Prostate gland (tissue), 2 donors: ENCODE measurements around the gene POLR2M. TPM values are rescaled to one million over a fixed set of nuclear protein-coding genes. Genes with fewer than 3 reads are reported as not detected.
A peak's percentile ranks its signal among the peaks of the same experiment; 100 is the strongest.

Experiments
- DNase-seq: peaks from one replicate; pipeline ENCODE4 v3.0.0-alpha.2; 2019; ENCODE audit warnings: low spot score
- H3K27ac ChIP-seq, 2 donors: fragments of 200-600 bp; sonication (generic); 2 replicates each; pipeline ENCODE4 v1.5.1; 2017 to 2019
- H3K27me3 ChIP-seq: fragments of 200-600 bp; sonication (generic); replicated peaks from 2 replicates; pipeline ENCODE4 v1.5.1; 2019; ENCODE audit not compliant: insufficient read depth
- H3K36me3 ChIP-seq, 2 donors: fragments of 200-600 bp; sonication (generic); 1 replicate in 1 of 2; 2 replicates in 1 of 2; pipeline versions ENCODE4 v1.5.1 to v1.8.1; 2017 to 2019
- H3K4me1 ChIP-seq: fragments of 200-600 bp; sonication (generic); replicated peaks from 2 replicates; pipeline ENCODE4 v1.5.1; 2019
- H3K4me3 ChIP-seq, 2 donors: fragments of 200-600 bp; sonication (generic); 2 replicates each; pipeline ENCODE4 v1.5.1; 2017 to 2019
- H3K9me3 ChIP-seq: fragments of 200-600 bp; sonication (generic); 2 replicates; pipeline ENCODE4 v1.5.1; 2017
- POLR2A ChIP-seq: fragments of 450-650 bp; IDR thresholded peaks from one replicate; pipeline ENCODE4 v1.6.1; 2016; ENCODE audit warnings: antibody characterized with exemption, mild to moderate bottlenecking
- POLR2AphosphoS5 ChIP-seq: sonication (generic); formaldehyde crosslinking; IDR thresholded peaks from one replicate; pipeline ENCODE4 v1.6.1; 2017; ENCODE audit warnings: antibody characterized with exemption
- WGBS: methylation state at CpG from one replicate; pipeline ENCODE4 v1.1.5; 2018; 5-methylcytosine and 5-hydroxymethylcytosine counted together
- intact Hi-C: fragments of 100-400 bp; cut with DNase I; formaldehyde crosslinking; loops from one replicate; pipeline ENCODE4 v1.14.2; 2022
- total RNA-seq, 2 donors: library from RNA; depleted of rRNA; stranded (reverse); fragments of >200 nt; gene quantifications; one replicate each; pipeline ENCODE4 v1.1.0, GENCODE V29; 2016
- TF ChIP-seq, protein P1 (sequence below), 4 experiments: fragments of 200-600 bp in 2 of 4; fragments of 450-650 bp in 2 of 4; sonication (generic) in 2 of 4; IDR thresholded peaks; 1 replicate in 3 of 4; 2 replicates in 1 of 4; pipeline ENCODE4 v1.5.1; 2016 to 2019; ENCODE audit warnings: antibody characterized with exemption in 4 of 4, mild to moderate bottlenecking in 2 of 4, moderate library complexity in 2 of 4

POLR2M gene
- total RNA-seq, result 100 to 1,000 TPM; 148 to 172 TPM

DNA sequence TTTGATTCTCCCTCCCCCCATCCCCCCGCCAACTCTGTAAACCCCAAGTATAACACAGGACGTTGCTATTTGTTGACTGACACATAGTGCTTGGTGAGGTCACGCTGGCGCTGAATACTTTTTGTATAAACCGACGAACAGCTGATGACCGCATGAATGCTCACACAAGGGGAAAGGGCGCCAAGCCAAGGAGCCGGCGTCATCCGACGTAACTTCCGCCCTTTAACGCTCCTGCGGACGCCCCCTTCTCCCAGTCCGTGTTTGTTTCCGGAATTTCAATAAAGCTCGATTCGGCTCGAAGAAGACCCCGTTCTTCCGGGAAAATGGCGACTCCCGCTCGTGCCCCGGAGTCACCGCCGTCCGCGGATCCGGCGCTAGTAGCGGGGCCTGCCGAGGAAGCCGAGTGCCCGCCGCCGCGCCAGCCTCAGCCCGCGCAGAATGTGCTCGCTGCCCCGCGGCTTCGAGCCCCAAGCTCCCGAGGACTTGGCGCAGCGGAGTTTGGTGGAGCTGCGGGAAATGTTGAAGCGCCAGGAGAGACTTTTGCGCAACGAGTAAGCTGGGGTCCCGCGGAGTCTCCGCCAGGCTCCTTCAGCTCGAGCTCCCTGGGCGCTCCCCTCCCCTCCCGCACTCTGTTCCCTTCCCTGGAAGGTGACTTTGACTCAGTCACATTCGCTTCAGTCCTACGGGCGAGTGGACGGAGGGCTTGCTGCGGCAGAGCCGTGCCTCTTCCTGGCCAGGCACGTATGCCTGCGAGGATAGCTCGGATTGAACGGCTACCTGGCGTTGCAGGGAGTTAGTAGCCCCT lies at the start of gene POLR2M:
TSS of gene POLR2M (plus strand) at position 310 of the 805 bp plus-strand sequence. CDS start at position 439, 129 bp downstream.
- DNase-seq, result peak; percentile 94
- under 1% methylated on average over 70 of the region's 70 CpGs for WGBS
- intact Hi-C loops, result no loop called here
- Histone ChIP-seq H3K9me3 (no peaks in the 10 kb centered on the region), H3K4me3 (peak within 1 kb of the TSS; percentile 77 to 79), H3K36me3 (no peaks in the 10 kb centered on the region), H3K27ac (peak within 1 kb of the TSS; percentile 91 to 94), H3K4me1 (no peaks in the 10 kb centered on the region), H3K27me3 (no peaks in the 10 kb centered on the region)
- TF ChIP-seq POLR2AphosphoS5, result peak; percentile 99
- peak; percentile 70 for TF ChIP-seq POLR2A
- TF ChIP-seq, protein P1, sequence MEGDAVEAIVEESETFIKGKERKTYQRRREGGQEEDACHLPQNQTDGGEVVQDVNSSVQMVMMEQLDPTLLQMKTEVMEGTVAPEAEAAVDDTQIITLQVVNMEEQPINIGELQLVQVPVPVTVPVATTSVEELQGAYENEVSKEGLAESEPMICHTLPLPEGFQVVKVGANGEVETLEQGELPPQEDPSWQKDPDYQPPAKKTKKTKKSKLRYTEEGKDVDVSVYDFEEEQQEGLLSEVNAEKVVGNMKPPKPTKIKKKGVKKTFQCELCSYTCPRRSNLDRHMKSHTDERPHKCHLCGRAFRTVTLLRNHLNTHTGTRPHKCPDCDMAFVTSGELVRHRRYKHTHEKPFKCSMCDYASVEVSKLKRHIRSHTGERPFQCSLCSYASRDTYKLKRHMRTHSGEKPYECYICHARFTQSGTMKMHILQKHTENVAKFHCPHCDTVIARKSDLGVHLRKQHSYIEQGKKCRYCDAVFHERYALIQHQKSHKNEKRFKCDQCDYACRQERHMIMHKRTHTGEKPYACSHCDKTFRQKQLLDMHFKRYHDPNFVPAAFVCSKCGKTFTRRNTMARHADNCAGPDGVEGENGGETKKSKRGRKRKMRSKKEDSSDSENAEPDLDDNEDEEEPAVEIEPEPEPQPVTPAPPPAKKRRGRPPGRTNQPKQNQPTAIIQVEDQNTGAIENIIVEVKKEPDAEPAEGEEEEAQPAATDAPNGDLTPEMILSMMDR (IDR thresholded peaks at IDR 0.05), result no peak

DNA sequence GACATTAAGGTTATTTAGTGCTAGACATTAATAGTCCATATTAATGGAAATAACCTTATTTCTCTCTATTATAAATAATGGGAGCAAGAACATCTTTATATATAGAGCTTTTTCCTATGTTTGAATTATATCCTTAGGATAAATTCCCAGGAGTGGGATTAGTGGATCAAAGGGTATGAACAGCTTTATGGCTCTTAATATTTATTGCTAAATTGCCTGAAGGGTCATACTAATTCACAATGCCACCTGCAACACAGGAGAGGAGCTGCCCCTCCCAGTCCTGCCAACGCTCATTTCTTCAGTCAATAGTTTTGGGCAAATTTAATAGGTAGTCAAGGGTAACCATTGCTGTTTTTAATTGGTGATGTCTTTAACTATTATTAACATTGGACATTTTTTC lies 48.9 kb upstream of the POLR2M start:
- Histone ChIP-seq H3K36me3 (no peaks in the 10 kb centered on the region), H3K27me3 (no peaks in the 10 kb centered on the region), H3K4me3 (no peak overlapping the region), H3K9me3 (no peaks in the 10 kb centered on the region), H3K27ac (no peak overlapping the region), H3K4me1 (peaks cover under 1% of the 10 kb centered on the region)
- intact Hi-C loops, result no loop called here
- TF ChIP-seq POLR2AphosphoS5 (no peak), POLR2A (no peak)
- TF ChIP-seq, protein P1 (IDR thresholded peaks at IDR 0.05), result no peak
- no peak for DNase-seq
- WGBS, result 59% methylated on average over 1 of the region's 1 CpG

DNA sequence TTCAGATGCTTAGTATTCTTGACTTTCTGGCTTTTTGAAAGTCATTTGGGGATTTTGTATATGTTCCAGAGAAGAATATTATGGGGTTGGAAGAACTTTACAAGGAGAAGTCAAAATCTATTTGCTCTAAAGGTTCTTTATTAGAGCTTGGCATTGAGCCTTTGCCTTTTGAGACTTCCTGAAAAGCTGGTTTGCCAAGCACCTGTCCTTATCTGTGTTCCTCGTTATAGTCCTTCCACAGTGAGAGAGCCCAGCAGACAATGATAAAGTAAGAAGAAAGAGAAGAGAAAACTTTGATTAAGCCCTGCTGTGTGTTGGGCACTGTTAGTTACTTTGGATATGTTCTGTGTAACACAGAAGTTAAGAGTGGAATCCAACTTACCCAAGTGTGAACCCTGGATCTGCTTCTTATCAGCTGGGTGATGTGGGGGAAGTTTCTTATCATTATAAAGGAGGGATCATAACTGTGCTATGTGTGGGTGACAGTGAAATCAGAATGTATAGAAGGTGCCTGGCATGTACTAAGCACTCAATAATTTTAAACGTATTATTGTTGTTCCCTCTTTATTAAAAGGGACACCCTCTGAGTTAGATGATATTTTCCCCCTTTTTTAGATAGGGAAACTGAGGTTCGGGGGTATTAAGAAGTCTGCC lies 44.3 kb upstream of the POLR2M start:
- 60% methylated on average over 3 of the region's 3 CpGs for WGBS
- DNase-seq, result peak; percentile 79
- H3K36me3 ChIP-seq, result no peaks in the 10 kb centered on the region
- TF ChIP-seq POLR2A (no peak), POLR2AphosphoS5 (peak; percentile 87)
- TF ChIP-seq, protein P1 (IDR thresholded peaks at IDR 0.05), result no peak
- no peak overlapping the region for H3K4me3 ChIP-seq
- intact Hi-C loops, result no loop called here
- H3K9me3 ChIP-seq, result no peaks in the 10 kb centered on the region
- H3K27ac ChIP-seq, result peak overlapping the region; percentile 68 to 79
- peaks cover 10% of the 10 kb centered on the region for H3K4me1 ChIP-seq
- no peaks in the 10 kb centered on the region for H3K27me3 ChIP-seq

DNA sequence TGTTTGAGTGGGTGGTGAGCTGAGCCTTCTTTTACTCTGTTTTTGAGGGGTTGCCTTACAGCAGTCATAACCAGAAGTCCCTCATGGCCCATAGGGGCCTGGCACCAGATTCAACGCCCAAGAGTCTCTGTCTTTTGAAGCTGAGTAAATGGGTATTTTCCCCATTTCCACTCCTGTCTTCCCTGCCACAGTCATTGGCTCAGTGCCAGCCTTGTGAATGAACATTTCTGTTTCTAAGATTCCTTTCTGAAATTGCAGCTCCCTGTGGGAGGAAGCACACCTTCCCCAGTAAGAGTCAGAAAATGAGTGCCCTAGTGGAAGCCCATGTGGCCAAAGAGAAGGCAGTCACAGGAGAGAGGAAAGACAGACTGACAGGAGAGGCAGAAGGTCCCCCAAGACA lies 43.7 kb upstream of the POLR2M start:
- intact Hi-C loops, result no loop called here
- H3K4me1 ChIP-seq, result peaks cover 10% of the 10 kb centered on the region
- H3K27ac ChIP-seq, result peak overlapping the region; percentile 68 to 79
- H3K36me3 ChIP-seq, result no peaks in the 10 kb centered on the region
- H3K4me3 ChIP-seq, result no peak overlapping the region
- TF ChIP-seq, protein P1 (IDR thresholded peaks at IDR 0.05), result no peak
- TF ChIP-seq POLR2AphosphoS5, result no peak
- TF ChIP-seq POLR2A, result no peak
- H3K27me3 ChIP-seq, result no peaks in the 10 kb centered on the region
- H3K9me3 ChIP-seq, result no peaks in the 10 kb centered on the region
- WGBS, result 67% methylated on average over 1 of the region's 1 CpG
- DNase-seq, result peak; percentile 18
